HEK293T (cell line): ENCODE results near the gene INO80.

ENCODE experiments used
- ARNT ChIP-seq: fragments of 450-650 bp; IDR thresholded peaks from 2 replicates; pipeline ENCODE4 v1.6.1; 2017; ENCODE audit warnings: mild to moderate bottlenecking
- BHLHE40 ChIP-seq: fragments of 450-650 bp; IDR thresholded peaks from 2 replicates; pipeline ENCODE4 v1.6.1; 2016; ENCODE audit warnings: mild to moderate bottlenecking, moderate library complexity, borderline replicate concordance
- CTBP1 ChIP-seq: fragments of 450-650 bp; IDR thresholded peaks from 2 replicates; pipeline ENCODE4 v1.6.1; 2016; ENCODE audit warnings: borderline replicate concordance
- FOXK2 ChIP-seq: fragments of 450-650 bp; IDR thresholded peaks from 2 replicates; pipeline ENCODE4 v1.6.1; 2016; ENCODE audit warnings: mild to moderate bottlenecking
- FOXM1 ChIP-seq: fragments of 450-650 bp; IDR thresholded peaks from 2 replicates; pipeline ENCODE4 v1.6.1; 2017; ENCODE audit warnings: mild to moderate bottlenecking, borderline replicate concordance
- HDGF ChIP-seq: fragments of 450-650 bp; IDR thresholded peaks from 2 replicates; pipeline ENCODE4 v1.6.1; 2017; ENCODE audit warnings: antibody characterized with exemption, borderline replicate concordance
- L3MBTL2 ChIP-seq: fragments of 450-650 bp; conservative IDR thresholded peaks from 2 replicates; pipeline ENCODE4 v1.6.1; 2016; ENCODE audit warnings: mild to moderate bottlenecking
- NFRKB ChIP-seq: fragments of 450-650 bp; IDR thresholded peaks from 2 replicates; pipeline ENCODE4 v1.6.1; 2016; ENCODE audit warnings: mild to moderate bottlenecking, moderate library complexity
- SP1 ChIP-seq: fragments of 450-650 bp; IDR thresholded peaks from 2 replicates; pipeline ENCODE4 v1.6.1; 2017
- SUZ12 ChIP-seq: fragments of 450-650 bp; IDR thresholded peaks from 2 replicates; pipeline ENCODE4 v1.6.1; 2016; ENCODE audit warnings: mild to moderate bottlenecking
- TARDBP ChIP-seq: fragments of 450-650 bp; IDR thresholded peaks from 2 replicates; pipeline ENCODE4 v1.6.1; 2016

GRCh38 chr15:40990080-40990479 lies 126.0 kb downstream of the INO80 start:
- TF ChIP-seq CTBP1 = no peak
- no peak for TF ChIP-seq FOXM1
- no peak for TF ChIP-seq NFRKB
- no peak for TF ChIP-seq HDGF
- TF ChIP-seq SP1 = no peak
- TF ChIP-seq SUZ12 = no peak
- TF ChIP-seq FOXK2 = no peak
- TF ChIP-seq BHLHE40 = no peak
- no peak for TF ChIP-seq TARDBP
- TF ChIP-seq L3MBTL2 = no peak
- no peak for TF ChIP-seq ARNT
